ENCODE measurements around the gene PDE9A.

DNA sequence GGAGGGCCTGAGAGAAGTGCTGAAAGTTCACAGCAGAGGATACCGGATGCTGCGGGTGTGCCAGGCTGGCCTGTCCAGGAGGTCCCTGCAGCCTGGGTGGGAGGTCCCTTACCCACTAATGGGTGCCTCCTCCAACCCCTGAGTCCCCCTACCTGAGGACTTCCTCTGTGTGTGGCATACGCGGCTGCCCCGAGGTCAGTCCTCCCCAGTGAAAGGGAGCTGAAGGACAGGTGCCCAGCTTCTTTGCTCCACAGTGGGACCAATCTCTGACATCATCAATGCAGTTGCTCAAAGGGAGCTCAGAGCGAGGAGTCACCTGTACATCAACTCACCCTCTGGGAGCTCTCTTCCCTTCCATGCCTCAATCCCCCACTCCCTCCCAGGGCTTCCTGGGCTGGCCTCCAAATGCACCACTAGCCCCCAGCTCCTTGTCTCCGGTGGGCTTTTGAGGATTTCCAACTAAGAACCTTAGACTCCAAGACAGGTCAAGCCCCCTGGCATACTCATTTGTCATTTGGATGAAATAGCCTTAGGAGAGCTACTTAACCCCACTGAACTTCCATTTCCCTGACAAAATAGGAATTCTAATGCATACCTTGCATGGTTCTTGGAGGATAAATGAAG lies 53.9 kb downstream of the PDE9A start:
- TF ChIP-seq TAF1 (IDR thresholded peaks at IDR 0.05; ENCODE audit: borderline replicate concordance, low read depth, low read length) (no peak), POLR2A (IDR thresholded peaks at IDR 0.05; ENCODE audit: low read depth, low read length) (no peak)

Measured in GM12892 (cell line).